ENCODE results near the gene GPR31. TPM values are rescaled to one million over a fixed set of nuclear protein-coding genes. Genes with fewer than 3 reads are reported as not detected.

Gene GPR31
- total RNA-seq, 1 experiment from 2014 or later, result not detected

DNA sequence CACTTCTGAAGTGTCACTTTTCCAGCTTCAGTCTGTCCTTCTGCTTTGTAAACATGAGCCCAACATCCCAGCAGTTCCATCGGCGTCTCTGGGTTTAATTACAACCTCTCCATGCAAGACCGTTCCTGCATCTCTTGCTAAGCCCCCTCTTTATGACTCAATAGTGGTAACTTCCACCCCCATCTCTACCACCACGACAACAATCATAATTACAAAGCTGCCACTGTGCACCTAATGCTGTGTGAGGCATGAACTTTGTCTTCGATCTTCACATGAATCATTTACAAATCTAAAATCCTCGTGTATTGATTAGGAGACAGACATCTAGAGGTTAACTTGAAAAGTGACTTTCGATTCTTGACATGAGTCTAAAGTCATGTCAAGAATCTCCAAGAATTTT lies 39.8 kb downstream of the GPR31 start:
- DNase-seq (ENCODE audit: low spot score), result no peak

GRCh38 chr6:167116838-167117228 lies 40.9 kb downstream of the GPR31 start:
- no peak for DNase-seq (ENCODE audit: low spot score)

DNA sequence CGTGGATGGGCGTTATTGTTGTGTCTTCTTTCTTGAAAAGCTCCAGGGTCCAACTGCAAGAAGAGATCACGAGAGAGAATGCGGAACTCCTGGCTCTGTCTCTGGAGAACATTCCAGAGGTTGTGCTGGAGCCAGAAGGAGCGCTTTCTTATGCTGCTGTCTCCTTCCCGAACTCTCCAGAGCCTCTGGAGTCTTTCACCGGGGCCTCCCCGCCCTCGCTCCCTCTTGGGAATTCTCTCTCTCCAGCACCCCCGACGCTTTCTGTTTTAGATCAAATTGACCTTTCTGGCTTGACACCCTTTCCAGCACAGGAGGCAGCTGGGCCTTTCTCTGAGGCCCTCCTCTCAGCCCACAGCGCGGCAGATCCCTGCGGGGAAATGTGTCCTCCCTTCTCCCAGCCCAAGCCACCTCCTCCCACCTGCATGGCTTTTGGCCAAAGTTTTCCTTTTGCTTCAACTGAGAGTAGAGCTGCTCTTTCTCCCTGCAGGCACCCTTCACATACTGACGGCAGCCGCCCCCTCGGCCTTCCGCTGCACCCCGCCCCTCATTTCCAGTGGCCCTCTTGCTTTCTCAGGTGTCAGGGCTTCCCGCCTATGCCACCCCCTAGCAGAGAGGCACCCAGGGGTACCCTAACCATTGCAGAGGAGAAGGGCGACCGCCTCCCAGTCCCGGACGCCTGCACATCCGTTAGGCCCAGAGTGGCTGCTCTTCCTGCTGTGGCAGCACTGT lies 41.5 kb downstream of the GPR31 start:
- DNase-seq (ENCODE audit: low spot score), result no peak

GRCh38 chr6:167115054-167115453 lies 42.7 kb downstream of the GPR31 start:
- DNase-seq (ENCODE audit: low spot score), result no peak

DNA sequence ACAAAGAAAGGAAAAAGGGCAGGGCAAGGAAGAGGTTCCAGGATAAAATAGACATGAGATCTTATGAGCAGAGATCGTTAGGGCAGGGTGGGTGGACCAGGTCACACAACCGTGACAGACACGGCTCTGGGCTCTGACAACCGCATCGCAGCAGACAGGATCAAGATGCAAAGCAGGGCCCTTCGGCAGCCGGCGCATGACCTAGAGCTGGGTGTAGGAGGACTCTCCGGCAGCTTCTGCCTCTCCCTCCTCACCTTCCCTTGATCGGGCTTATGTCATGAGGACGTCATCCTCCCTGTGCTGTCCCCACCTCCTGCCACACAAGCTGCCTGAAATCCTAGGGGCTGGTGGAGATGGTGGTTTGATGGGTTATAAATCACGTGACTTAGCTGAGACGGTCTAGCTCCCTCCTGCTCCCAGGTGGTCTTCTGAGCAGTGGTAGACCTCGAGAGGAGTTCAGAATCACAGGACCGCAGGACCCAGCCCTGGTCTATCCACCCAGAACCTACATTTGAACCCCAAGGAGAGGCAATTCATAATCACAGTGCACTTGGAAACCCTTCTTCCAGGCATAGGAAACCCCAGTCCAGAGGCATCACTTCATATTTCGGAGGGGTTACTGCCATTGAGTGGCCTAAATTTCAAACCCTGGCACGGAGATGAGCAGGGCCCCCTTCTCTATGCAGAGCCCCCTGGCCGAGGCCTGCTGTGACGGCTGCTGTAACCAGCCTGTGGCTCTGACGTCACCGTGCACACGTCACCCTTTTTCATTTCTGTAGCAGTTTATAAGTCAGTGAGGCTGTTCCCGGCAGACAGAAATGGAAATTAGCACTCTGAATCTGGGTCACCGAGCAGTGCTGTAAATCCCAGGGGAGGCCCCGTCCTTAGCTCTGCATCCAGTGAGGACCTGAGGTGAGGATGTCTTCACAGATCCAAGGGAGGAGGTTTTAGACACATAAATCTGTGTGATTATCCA lies 43.6 kb downstream of the GPR31 start:
- no peak for DNase-seq (ENCODE audit: low spot score)

DNA sequence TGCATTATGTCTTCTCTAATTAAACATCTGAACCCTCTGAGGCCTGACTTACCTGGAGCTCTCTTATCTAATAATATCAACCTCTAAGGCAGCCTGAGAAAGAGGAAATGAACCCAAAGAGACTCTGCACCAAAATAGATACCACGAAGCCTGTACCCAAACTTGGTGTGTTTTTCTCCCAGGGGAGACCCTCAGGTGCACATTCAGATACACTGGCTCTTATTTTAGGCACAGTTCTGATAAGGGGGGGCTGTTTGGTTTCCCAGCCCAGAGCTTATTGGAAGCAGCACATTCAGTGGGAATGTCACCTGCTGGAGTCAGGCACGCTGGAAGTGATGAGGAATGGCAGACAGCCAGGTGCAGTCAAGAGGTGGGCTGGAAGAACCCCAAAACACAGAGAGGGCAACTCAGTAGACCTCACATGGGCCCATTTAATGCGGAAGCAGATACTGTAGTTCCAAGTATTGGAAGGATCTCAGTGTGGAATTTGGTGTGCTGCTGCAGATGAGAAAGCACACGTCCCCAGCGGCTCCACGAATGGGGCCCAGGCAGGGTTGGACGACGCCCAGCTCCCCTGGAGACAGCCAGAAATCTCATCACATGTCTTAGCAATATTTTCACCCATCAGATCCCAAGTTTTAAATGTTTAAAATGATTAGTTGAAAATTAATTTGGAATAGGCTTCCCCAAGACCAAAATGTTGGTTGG lies 44.6 kb downstream of the GPR31 start:
- DNase-seq (ENCODE audit: low spot score), result no peak

- DNase-seq (ENCODE audit: low spot score), result no peak
Measured at GRCh38 chr6:167112421-167112820, 45.4 kb downstream of the GPR31 start.

DNA sequence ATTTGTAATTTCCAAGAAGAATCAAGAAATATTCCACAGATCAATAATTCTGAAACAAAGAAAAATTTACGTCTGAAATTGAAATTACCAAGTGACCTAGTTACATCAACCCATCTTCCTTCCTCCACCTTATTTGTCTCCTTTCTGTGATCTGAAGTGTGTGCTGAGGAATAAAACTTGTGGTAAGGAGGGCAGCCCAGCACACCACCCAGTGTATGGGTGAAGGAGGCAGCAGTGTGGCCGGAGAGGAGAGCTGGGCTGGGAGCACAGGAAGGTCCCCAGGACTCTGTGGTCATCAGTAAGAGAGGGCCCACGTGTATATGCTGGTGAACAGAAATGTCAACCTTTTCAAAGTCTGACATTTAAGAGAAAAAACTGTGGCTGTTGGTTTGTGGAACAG lies 46.2 kb downstream of the GPR31 start:
- no peak for DNase-seq (ENCODE audit: low spot score)

GRCh38 chr6:167109651-167110050 lies 48.1 kb downstream of the GPR31 start:
- no peak for DNase-seq (ENCODE audit: low spot score)

DNA sequence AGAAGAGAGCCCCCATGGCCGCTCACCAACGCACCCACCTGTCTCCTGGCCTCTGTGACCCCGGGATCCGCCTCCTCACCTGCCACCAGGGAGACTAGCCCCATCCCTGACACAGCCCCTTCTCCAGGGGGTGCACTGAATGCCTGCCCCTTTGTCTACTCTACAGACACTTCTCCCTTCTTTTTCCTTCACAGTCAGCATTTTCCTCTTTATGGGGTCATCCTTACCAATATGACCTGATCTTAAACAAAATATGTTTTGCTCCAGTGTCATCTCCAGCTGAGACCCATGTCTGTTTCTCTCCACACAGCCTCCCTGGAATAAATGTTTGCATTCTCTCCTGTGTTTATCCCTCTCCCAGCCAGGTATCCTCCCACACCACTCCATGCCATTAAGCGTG lies 49.5 kb downstream of the GPR31 start:
- no peak for DNase-seq (ENCODE audit: low spot score)

DNA sequence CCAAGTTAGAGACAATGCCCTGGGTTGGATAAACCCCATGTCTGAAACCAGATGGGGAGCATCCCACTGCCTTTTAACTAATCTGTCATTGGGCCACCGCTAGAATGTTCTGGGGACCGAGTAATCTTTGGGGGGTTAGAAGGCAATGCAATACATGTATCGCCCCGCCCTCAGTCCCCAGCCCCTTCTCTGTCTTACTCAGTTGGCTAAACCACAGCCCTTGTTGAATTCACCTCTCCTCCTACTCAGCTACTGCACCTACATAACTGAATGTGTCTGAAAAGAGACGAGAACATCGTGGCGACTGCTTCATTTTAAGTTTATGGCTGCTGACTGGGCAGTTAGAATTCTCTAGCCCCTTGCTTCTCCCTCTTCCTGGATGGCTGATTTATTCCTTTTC lies 50.0 kb downstream of the GPR31 start:
- no peak for DNase-seq (ENCODE audit: low spot score)

DNA sequence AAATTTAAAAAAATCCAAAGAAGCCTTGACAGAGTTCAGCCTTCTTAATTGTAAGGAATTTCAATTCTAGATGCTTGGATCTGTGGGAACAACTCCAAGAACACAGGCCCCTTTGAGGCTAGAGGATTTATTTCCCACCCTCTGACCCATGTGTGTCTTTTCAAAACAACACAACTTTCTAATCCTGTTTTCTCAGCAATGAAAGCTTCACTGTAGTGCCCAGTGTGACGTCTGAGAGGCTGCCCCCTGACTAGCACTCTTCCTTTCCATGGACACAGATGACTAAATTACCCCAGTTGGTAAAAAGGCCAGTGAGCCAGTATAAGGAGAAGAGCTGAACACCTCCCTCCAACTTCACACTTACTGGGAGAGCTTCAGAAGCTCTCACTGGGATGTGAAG lies 51.4 kb downstream of the GPR31 start:
- DNase-seq (ENCODE audit: low spot score), result no peak

Other genes starting within 250 kb of the GPR31 start
- 35.6 and 52.5 TPM in 2 replicates for gene RNASET2, start 201.4 kb downstream of the GPR31 start, total RNA-seq (2014; rRNA removed; shearing (Covaris generic))
- 31.3 and 32.6 TPM in 2 replicates for gene CEP43, start 158.6 kb downstream of the GPR31 start, total RNA-seq (2014; rRNA removed; shearing (Covaris generic))
- gene CCR6, start 34.9 kb downstream of the GPR31 start, total RNA-seq (2014; rRNA removed; shearing (Covaris generic)), result not detected in 2 replicates
- not detected in 2 replicates for gene UNC93A, start 133.3 kb upstream of the GPR31 start, total RNA-seq (2014; rRNA removed; shearing (Covaris generic))
- not detected in 2 replicates for gene TTLL2, start 167.1 kb upstream of the GPR31 start, total RNA-seq (2014; rRNA removed; shearing (Covaris generic))